AG04449 (cell line): Measurements from ENCODE around the gene PAPSS2.

Source experiments
- CTCF ChIA-PET: fragments of 350-600 bp; formaldehyde crosslinking; extraction: SDS; loops from one replicate; lab custom pipeline; 2021; ENCODE audit warnings: antibody characterized with exemption; lab: Yijun Ruan, JAX
- POLR2A ChIA-PET: fragments of 400-600, 350-600 bp; formaldehyde crosslinking; extraction: SDS; loops from one replicate; lab custom pipeline; 2020; ENCODE audit warnings: antibody characterized with exemption, inconsistent platforms; lab: Yijun Ruan, JAX
- DNase-seq: peaks from one replicate; pipeline ENCODE4 v3.0.0-alpha.2; 2010; ENCODE audit warnings: low read depth, low spot score
- H3K4me3 ChIP-seq: 2 replicates; pipeline ENCODE4 v1.5.1; 2011; ENCODE audit warnings: low read depth, mild to moderate bottlenecking, control low read depth, low read length
- CTCF ChIP-seq: IDR thresholded peaks from one replicate; pipeline ENCODE4 v1.5.1; 2011; ENCODE audit warnings: mild to moderate bottlenecking, moderate library complexity, low read length, control low read depth, inconsistent platforms; ENCODE audit not compliant: insufficient read depth; ENCODE audit errors: missing control alignments

PAPSS2 gene

DNA sequence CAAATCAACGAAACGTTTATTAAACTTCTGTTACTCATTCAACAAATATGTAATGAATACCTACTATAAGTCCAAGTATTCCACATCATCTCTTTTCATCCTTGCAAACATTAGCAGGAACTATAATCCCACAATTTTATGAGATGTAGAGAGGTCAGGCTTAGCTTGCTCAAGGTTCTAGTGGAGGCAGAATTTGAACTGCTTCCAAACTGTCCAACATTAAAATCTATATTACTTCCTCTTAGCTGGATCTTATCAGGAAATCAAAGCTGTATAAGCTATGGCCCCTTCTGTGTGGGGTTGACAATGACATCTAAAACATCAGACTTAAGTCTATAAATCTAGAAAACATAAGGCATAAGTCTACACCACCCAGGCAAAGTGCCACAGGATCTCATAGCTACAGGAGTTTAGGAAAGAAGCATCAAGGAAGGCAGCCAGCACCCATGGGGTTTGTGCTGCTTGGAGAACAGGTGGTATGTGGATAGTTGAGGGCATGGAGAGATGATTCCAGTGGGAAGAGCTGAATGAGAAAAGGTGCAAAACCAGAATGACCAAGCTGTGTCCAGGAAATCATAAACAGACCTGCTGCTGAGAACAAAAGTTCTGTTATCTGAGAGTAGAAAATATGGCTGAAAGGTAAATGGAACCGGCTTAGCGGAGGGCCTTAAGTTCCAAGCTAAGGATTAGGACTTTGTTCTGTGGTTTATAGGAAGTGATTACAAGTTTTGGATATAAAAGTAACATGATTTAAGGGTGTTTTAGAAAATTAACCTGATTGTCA lies 34.5 kb downstream of the PAPSS2 start:
- CTCF ChIA-PET = interaction anchor here (0.7 to 2.2 kb wide), 7 partner anchors 10 to 161 kb away, joined by 3 to 8 read pairs (median 3); no protein-coding TSS in a partner anchor
- no peak for TF ChIP-seq CTCF
- no peak overlapping the region for H3K4me3 ChIP-seq
- POLR2A ChIA-PET = no interaction called here
- no peak for DNase-seq

GRCh38 chr10:87695074-87695473 lies 35.4 kb downstream of the PAPSS2 start:
- no peak for TF ChIP-seq CTCF
- H3K4me3 ChIP-seq = no peak overlapping the region
- POLR2A ChIA-PET = no interaction called here
- DNase-seq = no peak
- CTCF ChIA-PET = interaction anchor here (0.7 to 2.0 kb wide), 6 partner anchors 11 to 162 kb away, joined by 3 to 4 read pairs (median 3); no protein-coding TSS in a partner anchor

DNA sequence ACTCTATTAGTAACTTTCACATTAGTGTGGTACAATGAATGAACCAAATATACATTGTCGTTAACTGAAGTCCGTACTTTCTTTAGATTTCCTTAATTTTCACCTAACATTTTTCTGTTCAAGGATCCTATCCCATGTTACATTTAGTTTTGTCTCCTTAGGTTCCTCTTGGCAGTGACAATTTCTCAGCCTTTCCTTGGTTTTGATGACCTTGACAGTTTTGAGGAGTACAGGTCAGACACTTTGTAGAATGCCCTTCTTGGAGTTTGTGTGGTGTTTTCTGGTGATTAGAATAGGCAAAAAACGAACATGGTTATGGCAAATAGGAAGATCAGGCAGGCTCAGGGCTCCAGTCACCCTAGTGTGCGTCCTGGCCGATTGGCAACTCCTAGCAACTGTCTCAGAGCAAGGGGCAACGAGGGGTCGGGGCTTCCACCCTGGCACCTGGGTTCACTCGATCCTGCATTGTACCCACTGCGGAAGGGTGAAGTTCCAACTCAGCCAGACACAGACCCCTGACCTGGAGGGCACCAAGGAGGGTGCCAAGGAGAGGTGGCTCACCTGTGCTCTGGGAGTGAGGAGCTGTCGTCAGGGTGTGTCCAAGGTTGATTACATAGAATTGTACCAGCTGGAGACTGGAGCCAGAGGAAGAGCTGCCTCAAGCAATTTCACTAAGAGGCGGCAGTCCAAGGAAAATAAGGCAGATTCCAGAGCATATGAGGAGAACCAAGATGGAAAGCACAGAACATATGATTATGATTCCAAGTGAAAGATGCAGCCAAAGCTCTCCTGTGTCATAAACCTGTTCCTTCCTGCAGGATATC lies 37.5 kb downstream of the PAPSS2 start:
- DNase-seq = no peak
- CTCF ChIA-PET = no interaction called here
- no peak for TF ChIP-seq CTCF
- H3K4me3 ChIP-seq = no peak overlapping the region
- POLR2A ChIA-PET = no interaction called here

DNA sequence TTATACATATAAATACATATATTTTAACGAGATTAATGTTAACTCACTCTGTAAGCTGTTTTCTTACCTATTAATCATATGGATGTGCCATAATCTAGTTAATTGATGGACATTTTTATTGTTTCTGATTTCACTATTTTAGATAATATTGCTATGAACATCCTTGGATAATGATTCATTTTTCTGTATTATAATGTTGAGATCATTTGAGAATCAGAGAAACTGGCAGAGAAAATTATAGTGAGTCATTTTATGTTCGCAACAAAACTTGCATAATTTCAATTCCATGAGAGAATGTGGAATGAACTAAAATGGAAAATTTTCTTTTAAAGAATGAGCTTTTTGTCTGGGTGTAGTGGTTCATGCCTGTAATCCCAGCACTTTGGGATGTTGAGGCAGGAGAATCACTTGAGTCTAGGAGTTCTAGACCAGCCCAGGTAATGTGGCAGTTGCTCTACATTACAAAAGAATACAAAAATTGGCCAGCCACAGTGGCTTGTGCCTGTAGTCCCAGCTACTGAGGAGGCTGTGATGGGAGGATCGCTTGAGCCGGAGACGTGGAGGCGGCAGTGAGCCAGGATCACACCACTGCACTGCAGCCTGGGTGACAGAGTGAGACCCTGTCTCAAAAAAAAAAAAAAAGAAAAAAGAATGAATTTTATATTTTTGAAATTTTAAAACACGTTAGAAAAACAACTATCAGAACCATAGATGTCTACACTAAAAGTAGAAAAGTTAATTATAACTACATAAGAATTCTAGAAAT lies 40.5 kb downstream of the PAPSS2 start:
- H3K4me3 ChIP-seq = no peak overlapping the region
- ChIA-PET POLR2A (interaction anchor here (1.5 kb wide), 1 partner anchor 40 kb away, joined by 4 read pairs; no protein-coding TSS in a partner anchor), CTCF (interaction anchor here (0.9 kb wide), 1 partner anchor 13 kb away, joined by 3 read pairs; no protein-coding TSS in a partner anchor)
- no peak for TF ChIP-seq CTCF
- DNase-seq = peak; percentile 17

DNA sequence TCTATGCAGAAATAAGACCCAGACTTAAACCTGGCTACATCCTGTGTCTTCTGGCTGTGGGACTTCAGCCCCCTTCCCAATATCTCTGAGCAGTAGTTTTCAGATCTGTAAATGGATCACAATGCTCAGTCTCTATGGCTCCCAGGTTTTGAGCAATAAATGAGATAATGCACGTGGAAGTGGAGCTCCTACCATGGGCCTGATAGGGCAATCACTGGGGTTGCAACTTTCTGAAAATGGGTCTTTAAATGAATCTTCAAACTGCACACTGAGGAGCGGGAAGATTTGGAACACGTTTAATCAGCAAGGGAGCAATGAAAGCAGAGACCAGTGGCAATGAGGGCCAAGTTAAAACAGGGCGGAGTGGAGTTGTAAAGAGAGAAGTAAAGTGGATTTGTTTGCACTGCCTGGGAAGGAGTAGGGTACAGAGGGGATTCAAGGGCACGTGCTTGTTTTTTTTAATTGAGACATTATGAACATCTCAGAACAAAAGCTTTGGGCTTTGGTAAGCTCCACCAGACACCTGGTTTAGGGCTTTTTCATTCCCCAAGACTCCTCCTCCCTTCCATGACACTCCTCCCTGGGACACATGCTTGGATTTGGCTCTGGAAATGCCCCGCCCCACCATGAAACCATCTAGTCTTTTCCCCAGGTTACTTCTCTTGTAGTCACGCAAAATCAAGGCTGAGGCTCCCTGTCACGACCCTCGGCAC lies 42.7 kb downstream of the PAPSS2 start:
- no peak overlapping the region for H3K4me3 ChIP-seq
- TF ChIP-seq CTCF = no peak
- ChIA-PET CTCF (interaction anchor here (0.8 to 1.3 kb wide), 3 partner anchors 12 to 41 kb away, joined by 3 to 6 read pairs (median 5); no protein-coding TSS in a partner anchor), POLR2A (no interaction called here)
- DNase-seq = no peak
